Stimulated activated CD8-positive, alpha-beta memory T cell treated with anti-CD3 and anti-CD28 coated beads, Interleukin-15, amount 100 ng/mL, for 24 hours (primary cell): ENCODE measurements around the gene SLC38A6.

Experiments used
- DNase-seq: peaks from one replicate; pipeline ENCODE4 v3.0.0-alpha.2; 2020; ENCODE audit warnings: low read depth

The SLC38A6 gene

DNA sequence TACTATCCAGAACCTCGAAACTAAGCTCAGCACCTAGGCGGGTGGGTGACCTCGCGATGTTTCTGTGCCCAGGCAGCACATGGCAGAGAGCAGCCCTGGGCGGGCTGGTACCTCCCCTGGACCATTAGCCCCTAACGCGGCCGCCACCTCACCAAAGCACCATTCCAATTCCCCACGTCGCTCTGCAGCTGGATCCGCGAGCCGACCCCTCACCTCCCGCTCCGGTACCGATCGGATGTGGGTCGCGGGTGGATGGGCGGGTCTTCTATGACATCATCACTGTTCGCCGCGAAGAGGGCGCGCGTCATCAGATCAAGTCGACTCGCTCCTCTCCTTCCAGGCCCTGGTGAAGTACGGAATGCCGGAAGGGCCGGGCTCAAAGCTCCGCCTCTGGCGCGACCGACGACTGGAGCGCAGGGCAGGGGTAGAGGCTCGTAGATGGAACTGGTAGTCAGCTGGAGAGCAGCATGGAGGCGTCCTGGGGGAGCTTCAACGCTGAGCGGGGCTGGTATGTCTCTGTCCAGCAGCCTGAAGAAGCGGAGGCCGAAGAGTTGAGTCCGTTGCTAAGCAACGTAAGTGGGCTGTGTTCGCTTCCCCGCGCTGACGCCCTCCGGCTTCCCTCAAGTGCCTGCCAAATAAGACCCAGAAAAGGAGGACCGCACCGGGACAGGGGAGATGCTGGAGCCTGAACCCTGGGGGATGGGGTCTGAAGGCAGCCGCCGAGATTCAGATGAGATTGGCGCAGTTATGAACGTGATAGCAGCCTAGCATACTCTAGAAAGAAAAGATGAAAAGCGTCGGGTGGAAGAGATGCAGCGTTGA, at the start of gene SLC38A6, which contains the start of gene TRMT5:
Gene SLC38A6 (plus strand): TSS at position 435 of the 822 bp plus-strand sequence. CDS start 33 bp downstream, at position 468.
Gene TRMT5 (minus strand): TSS at position 269 of the 822 bp plus-strand sequence. CDS start 106 bp downstream, at position 163.
- DNase-seq, result peak; percentile 79

DNA sequence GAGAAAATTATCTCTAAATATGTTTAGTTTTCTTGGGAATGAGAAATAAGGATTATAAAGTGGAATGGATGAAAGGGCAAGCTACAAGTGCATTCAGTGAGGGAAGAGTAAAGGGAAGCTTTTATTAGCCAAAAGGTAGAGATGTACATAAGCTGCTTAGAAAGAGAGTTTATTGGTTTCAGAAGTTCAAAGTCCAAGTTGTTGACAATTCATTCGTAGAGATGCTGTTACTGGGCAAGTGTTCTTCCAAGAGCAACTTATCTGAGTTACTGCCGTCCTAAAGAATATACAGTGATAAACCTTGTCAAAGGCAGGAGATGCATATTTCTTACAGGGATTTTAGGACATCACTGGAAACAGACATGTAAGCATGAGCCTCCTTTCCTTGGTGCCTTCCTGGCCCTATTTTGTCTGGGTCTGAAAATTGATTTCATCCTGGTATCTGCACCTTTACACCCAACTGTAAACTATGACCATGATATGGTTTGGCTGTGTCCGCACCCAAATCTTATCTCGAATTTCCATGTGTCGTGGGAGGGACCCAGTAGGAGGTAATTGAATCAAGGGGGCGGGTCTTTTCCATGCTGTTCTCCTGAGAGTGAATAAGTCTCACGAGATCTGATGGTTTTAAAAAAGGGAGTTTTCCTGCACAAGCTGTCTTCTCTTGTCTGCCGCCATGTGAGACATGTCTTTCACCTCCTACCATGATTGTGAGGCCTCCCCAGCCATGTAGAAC, 47.0 kb upstream of the SLC38A6 start:
- no peak for DNase-seq

DNA sequence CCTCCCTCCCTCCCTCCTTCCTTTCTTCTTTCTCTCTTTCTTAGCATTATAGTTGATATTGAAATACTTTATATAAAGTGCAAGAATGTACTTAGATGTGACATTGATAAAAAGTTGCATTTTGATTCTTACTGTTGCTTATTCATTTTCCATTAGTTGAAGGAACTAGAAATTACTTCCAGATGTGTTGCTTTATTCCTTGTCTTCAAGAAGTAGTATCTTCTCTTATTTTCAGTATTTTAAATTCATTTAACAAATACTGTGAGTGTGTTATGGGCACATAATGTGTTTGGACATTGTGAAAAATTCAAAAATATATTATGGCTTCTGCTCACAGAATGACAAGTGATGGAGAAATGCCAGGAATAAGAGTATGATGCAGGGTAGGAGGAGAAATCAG, 45.7 kb upstream of the SLC38A6 start:
- no peak for DNase-seq

DNA sequence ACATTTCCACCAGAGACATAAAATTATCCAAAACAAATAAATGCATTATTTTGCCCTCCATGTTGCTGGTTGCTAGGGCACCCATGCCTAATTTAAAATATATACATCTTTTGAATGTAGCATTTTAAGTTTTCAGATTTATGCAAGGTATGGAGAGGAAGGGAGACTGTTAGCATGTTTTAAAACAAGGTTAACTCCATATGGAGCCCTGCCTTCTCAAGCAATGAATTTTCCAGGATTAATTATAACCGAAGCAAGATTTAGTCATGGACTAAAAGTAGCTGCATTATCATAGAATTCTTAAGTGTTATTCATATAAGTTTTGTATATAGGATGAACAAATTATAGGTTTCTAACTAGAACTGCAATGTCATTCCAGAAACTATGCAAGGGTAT, 37.4 kb upstream of the SLC38A6 start:
- no peak for DNase-seq

DNA sequence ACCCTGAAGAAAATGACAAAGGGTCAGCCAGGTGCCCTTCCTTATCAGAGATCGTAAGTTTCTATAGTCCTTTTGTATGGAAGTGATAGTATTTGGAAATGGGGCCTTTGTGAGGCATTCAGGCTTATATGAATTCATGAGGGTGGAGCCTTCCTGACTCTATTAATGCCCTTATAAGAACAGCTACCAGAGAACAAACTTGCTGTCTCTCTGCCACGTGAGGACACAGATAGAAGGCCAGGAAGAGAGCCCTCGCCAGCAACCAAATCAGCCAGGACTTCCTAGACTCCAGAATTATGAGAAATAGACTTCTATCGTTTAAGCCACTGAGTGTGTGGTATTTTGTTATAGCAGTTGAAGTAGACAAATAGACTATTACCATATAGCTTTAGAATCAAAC, 36.8 kb upstream of the SLC38A6 start:
- no peak for DNase-seq

DNA sequence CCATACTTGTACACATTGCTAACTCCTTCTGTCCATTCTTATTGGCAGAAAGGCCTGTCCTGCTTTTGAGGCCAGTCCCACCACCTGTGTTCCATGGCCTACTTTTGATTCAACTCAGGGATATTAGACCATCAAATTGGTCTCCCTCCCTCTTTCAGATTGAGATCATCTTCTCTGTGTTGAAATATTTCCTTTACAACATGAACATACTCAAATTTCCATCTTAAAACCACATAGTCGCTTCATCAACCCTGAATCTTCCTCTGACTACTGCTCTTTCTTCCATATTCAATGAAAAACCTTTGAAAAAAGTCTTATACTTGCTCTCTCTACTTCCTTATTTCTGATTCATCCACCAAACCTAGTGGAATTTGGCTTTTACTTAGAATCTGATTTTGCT, 35.1 kb upstream of the SLC38A6 start:
- DNase-seq, result no peak

DNA sequence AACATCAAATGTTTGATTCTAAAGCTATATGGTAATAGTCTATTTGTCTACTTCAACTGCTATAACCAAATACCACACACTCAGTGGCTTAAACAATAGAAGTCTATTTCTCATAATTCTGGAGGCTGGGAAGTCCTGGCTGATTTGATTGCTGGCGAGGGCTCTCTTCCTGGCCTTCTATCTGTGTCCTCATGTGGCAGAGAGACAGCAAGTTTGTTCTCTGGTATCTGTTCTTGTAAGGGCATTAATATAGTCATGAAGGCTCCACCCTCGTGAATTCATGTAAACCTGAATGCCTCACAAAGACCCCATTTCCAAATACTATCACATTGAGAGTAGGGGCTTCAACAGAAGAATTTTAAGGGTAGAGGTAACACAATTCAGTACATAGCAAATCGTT, 34.3 kb upstream of the SLC38A6 start:
- no peak for DNase-seq

DNA sequence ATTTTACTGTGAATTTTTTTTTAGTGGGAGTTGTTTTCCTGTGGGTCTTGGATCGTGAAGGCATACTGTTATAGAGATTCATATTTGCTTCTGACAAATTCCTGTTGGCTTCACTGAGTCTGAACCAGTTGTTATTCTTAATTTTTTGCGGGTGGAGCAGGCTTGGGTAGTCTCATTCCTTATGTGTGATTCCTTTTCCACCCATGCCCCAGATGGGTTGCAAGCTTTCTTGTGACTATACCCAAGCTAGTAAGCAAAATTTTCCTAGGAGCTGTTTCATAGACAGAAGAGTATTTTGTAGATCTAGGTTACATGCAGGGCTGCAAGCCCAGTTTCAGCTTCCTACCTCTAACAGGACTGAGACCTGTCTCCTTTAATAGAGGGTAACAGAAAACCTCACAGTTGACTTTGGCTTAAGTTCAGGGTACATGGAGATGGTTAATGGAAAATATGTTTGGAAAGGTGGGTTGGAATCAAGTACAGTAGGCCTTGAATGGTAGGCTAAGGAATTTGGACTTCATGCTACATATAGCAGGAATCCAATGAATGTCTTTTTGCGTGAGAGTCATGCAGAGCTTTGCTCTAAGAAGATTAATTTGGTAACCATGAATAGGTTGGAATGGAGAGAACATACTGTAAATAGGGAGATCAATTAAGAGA, 29.1 kb upstream of the SLC38A6 start:
- no peak for DNase-seq

DNA sequence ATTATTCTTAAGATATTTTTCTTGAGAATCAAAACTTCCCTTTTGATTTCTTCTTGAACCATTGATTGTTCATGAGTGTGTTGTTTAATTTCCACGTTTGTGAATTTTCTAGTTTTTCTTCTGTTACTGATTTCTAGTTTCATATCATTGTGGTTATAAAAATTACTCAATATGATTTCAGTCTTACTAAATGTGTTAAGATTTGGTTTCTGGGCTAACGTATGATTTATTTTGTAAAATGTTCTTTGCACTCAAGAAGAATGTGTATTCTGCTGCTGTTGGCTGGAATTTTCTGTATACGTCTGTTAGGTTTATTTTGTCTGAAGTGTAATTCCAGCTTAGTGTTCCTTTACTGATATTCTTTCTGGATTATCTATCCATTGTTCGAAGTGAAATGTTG, 24.8 kb upstream of the SLC38A6 start:
- no peak for DNase-seq

DNA sequence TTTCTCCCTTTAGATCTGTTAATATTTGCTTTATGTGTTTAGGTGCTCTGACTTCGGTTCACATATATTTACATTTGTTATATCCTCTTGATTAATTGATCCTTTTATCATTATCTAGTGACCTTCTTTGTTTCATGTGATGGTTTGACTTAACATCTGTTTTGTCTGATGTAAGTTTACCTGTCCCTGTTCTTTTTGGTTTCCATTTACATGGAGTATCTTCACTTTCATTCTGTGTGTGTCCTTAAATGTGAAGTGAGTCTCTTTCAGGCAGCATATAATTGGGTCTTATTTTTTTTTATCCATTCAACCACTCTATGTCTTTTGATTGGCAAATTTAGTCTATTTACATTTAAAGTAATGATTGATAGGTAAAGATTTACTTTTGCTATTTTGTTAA, 24.4 kb upstream of the SLC38A6 start:
- DNase-seq, result no peak

DNA sequence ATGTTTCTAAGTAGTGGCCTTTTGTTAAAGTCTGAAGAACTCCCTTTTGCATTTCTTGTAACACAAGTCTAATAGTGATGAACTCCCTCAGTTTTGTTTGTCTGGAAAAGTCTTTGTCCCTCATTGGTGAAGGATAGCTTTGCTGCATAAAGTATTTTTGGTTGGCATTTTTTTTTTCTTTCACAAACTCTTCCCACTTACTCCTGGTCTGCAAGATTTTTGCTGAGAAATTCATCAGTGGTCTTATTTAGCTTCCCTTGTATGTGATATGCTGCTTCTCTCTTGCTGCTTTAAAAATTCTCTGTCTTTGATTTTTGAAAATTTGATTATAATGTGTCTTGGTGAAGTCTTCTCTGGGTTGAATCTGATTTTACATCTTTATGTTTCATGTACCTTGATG, 22.9 kb upstream of the SLC38A6 start:
- no peak for DNase-seq

DNA sequence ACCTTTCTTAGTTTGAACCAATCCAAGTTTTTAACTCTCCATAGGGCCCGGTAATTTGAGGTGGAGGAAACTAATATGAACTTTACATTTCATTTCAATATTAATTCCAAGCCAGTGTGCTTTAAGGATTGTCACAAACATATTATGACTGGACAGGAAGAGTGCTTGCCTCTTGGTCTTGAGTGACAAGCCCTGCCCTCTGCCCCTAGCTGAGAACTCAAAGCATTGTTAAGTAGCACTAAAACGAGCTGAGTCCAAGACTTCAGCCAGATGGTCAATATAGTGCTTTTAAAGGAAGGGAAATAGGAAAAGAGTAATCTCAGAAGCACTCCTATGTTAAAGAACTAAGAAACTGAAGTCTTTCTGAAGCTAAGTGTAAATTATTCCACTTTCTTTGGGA, 17.3 kb upstream of the SLC38A6 start:
- DNase-seq, result no peak

DNA sequence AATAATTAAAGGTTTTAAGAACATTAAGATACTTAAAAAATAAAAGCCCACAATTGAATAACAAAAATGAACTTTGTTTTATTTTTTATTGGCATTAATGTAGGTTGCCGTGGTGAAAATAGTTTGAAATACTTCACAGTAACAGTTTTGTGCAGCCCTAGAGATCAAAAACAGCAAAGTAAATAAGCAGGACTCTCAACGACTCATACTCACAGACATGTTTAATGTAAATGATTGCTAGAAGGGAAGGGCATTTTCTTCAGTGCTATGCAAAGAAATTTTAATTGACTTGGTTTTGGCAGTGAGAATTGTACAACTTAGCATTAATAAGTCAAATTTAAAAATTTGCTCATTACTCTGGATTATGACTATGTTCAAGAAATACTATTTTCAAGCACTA, 16.1 kb upstream of the SLC38A6 start:
- DNase-seq, result no peak

DNA sequence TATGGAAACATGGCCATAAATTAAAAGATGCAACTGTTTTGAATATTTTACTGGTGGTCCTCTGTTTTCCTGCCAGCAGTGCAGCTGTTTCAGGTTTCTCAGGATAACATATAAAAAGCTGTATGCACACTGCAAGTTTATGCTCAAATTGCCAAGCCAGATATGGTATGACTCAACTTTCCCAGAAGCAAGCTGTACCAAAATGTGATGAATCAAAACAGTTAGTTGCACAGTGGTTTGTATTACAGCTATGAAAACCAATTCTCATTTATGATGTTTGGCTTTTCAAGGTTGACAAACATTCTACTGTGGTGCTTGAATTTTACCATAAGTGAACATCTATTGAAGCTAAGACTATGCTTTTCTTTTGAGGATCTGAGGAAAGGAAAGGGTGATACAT, 15.6 kb upstream of the SLC38A6 start:
- no peak for DNase-seq

DNA sequence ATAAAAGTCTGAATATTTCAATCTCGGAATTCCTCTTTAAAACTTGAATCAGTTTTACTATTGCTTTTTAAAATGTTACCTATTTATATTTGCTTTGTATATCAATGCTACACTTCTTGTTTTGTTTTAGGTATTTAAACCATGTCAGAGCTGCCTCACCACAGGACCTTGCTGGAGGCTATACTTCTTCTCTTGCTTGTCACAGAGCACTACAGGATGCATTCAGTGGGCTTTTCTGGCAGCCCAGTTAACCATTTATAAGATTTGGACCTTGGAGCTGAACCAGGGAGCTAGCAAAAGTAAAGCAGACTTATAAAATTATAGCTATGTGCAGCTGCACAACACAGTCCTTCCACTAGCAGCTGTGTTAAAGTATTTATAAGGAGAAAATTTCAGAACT, 12.9 kb upstream of the SLC38A6 start:
- no peak for DNase-seq

DNA sequence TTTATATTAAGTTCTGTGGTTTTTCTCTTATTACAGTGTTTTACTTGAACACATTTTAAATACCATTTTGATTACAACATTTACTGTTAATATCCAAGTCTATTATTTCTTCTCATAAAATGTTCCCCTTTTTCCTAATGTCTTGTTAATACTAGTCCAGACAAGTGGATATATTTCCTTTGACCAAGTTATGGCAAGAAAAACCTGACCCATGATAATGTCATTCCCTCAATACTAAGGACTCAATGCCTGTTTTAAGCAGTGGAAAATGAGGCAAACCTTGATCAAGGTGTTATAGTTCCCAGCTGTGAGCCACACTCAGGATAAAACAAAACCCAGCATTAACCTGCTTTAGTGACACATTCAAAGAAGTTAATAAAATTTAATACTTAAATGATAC, 12.4 kb upstream of the SLC38A6 start:
- no peak for DNase-seq

DNA sequence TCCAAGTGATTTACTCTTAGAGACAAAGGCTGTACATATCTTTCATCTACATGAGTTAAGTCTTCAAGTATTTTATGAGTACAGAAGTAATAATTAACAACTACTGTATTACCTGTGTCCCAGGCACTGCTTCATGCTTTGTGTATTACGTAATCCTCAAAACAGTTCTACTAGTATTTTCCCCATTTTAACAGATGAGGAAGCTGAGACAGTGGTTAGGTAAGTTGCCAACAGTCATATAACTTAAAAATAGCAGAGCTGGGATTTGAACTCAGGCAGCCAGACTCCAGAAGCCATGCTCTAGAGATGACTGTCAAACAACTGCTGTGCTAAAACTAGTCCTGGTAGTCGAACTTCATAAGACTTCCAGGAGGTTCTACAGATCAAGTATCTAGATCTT, 10.9 kb upstream of the SLC38A6 start:
- no peak for DNase-seq

DNA sequence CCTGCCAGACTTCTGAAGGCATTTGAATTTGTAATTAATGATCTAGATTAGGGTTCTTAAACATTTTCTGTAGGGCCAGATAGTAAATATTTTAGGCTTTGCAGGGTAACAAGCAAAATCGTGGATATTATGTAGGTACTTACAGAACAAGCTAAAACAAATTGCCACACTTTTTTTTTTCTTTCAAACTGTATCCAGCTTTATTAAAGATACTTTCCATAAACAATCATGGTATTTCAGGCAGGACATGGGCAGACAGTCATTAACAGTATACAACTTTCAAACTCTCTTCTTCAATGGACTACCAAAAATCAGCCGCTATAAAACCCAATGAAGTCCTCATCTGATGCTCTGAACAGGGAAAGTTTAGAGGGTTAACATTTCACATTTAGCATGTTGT, 9.8 kb upstream of the SLC38A6 start:
- DNase-seq, result no peak

DNA sequence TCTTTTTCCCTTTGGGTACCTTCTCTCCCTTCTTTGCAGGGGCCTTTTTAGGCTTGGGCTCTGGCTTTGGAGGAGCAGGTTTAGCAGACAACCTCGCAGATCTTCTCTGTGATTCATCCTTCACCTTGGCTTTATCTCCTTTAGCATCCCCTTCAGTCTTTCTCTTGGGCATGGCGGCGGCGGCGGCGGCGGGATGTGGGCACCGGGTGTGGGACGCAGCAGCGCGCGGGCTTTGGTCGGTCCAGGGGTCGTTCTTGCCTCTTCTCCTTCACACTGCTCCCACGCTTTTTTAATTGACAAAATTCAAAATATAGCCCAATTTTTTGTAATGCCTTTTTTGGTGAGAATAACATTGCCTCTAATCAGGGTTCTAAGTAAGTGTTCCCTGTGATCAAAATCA, 8.8 kb upstream of the SLC38A6 start:
- no peak for DNase-seq

DNA sequence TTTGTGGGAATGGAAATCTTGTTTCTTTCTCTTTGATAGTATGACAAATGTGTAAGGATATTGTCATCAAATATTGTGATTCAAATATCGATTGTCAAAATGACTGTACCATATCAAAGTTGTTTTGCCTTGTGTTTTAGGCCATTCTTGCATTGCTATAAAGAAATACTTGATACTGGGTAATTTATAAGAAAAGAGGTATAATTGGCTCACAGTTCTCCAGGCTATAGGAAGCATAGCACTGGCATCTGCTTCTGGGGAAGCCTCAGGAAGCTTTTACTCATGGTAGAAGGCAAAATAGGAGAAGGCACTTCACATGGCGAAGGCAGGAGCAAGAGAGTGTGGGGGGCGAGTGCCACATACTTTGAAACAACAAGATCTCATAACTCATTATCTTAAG, 8.0 kb upstream of the SLC38A6 start:
- no peak for DNase-seq

DNA sequence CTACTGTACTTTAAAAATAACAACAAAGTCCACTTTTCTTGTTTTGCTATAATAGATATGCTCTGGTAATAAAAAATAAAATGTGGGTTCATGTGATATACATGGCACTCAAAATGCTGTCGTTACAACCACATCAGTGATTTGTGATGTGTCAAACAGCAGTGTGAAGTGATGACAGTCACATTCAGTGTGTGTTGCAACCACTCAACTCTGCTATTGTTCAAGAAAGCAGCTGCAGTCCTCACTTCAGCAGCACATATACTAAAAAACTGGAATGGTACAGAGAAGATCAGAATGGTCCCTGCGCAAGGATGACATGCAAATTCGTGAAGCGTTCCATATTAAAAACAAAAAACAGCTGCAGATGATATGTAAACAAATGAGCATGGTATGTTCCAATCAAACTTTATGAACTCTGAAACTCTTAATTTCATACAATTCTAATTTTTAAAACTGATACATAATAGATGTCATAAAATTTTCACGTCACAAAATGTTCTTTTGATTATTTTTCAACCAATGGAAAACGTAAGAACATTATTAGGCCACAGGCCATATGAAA, 6.9 kb upstream of the SLC38A6 start:
- no peak for DNase-seq

DNA sequence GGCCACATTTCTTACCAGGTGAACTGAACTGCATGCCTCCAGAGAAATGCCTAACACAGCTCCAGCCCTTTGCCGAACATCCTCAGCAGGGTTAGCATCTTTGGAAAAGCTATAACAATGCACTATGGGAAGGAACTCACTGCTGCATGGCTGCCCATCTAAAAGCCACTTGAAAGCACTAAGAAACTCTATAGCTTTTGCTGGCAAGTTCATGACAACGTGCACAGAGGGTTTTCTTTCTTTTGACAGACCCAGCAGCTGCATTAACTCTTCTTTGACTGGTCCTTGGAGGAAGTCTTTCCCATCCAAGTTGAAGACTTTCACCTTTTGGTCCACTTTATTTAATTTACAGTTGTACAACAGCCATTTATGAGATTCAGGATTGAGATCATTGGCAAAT, 5.5 kb upstream of the SLC38A6 start:
- DNase-seq, result no peak

DNA sequence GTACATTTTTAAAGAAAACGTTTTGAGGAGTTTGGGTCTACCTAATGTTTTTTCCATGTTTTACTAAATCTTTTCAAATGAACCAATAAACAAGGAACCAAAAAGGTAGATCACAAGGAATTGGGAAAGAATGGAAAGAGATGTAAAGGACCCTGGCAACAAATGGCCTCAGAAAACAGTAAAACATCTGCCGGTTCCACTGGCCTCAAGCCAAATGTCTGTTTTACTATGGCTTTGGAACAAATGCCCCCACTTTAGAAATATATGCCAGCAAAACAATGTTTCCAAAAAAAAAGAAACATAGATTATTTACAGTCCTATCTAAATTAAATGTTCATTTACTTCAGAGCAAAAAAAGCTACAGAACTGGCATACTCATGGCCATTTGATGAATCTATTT, 3.2 kb upstream of the SLC38A6 start:
- no peak for DNase-seq
